ENCODE results near the gene SH3RF2. TPM values are rescaled to one million over a fixed set of nuclear protein-coding genes. Genes with fewer than 3 reads are reported as not detected.
"Not testable (repeated sequence)": the region's sequence is repeated elsewhere in the genome, so short reads cannot be mapped to it uniquely, and the experiment has no call there.

SH3RF2 gene
- total RNA-seq, 1 experiment from 2014 or later, result 11.9 TPM

DNA sequence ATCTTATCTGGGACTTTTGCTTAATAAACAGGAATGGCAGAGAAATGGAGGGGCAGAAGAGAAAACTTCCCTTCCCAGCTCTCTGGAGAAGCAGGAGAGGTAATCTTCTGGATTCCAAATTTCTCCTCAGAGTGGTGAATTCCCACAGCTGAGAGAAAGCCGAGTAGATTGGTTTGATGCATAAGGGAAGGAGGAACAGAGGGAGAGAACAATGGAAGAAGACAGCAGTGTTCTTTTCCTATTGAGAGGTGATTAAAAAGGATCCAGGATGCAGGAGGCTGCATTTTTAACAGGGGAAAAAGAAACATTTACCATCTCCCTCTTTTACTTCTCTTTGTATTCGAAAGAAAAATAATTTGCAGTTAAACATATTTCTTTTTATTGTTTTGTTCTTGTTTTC is 13.1 kb downstream of the SH3RF2 start:
- no peak for DNase-seq (ENCODE audit: low read depth)

GRCh38 chr5:145951071-145951470 is 14.7 kb downstream of the SH3RF2 start:
- no peak for DNase-seq (ENCODE audit: low read depth)

DNA sequence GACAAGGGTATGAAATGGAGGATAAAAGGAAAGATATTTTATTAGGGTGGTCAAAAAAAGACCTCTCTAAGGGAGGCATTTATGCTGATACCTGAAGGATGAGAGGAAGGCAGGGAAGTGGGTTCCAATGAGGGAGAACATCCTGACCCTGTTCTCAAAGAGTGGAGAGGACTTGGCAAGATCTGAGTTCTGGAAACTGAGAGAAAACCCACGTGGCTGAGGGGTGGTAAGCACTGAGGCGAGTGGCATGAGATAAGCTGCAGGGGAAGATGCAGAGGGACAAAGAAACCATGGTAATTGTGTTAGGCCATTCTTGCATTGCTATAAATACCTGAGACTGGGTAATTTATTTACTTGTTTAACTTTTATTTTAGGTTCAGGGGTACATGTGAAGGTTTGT is 16.8 kb downstream of the SH3RF2 start:
- no peak for DNase-seq (ENCODE audit: low read depth)

GRCh38 chr5:145954140-145954539 is 17.8 kb downstream of the SH3RF2 start:
- not testable (repeated sequence) for DNase-seq (ENCODE audit: low read depth)

GRCh38 chr5:145957388-145957787 is 21.0 kb downstream of the SH3RF2 start:
- DNase-seq (ENCODE audit: low read depth), result no peak

DNA sequence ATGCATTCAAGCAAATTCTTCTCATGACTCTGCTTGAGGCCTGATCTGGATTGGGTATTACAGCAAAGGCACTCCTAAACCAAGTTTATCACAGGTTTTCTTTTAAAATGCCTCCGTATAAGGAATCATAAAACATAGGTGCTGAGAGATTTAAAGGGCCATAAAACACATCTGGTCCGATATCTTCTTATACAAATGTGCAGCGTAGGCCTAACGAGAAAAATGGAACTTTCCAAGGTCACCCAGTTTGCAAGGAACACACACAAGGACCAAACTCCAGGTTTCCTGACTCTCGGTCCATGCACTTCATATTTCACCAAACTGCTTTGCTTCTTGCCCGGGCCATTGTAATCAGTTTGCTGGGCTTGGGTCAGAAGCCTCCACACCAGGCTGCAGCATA is 22.1 kb downstream of the SH3RF2 start:
- no peak for DNase-seq (ENCODE audit: low read depth)

- DNase-seq (ENCODE audit: low read depth), result no peak
Observed at GRCh38 chr5:145960166-145960565, 23.8 kb downstream of the SH3RF2 start.

DNA sequence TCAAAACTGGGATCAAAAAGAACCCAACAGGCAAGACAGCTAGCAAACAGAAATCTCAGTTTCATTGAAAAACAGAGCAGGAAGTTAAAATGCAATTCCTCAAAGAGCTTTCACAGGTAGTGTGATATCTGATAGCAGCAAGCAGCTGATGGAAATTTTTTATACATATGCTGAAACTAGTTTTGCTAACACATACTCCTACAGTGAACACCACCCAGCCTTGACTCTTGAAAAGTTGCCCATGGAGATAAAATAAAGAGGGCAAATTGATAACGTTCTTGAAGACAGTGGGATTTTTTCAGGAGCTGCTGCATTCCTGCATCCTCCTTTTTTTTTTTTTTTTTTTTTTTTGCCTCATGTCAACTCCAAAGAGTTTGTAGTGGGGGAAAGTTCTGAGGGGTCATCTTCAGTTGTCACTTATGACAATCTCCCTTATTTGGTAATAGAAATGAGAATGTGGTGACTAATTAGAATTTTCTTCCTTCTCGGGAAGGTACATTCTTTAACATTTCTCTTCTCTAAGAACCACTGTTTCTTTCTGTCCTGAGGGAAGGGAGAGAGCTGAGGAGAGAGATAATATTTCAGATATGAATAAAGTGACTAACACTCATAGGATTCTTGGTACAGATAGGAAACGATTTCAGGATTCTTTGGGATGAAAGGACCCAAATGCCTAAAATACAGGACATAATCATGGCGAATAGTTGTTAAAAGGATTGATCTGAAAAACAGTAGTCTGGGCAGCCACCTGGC is 24.6 kb downstream of the SH3RF2 start:
- DNase-seq (ENCODE audit: low read depth), result peak; percentile 72

DNA sequence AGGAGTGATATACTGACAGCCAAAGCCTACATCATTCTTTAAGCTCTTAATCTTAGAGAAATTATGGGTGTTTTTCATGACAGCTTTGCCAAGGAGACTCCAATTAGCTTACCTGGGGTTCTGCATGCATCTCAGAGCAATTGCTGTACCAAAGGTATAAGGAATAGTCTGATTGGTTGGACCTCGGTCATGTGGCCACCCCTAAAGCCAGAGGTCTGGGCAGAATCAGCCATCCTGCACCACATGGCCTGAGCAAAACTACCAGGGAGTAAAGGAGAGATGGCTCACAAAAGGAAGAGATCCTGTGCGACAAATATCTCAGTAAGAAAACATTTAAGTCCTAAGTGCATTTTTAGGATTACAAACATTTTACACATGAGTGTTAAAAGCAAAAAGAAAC is 25.6 kb downstream of the SH3RF2 start:
- no peak for DNase-seq (ENCODE audit: low read depth)

GRCh38 chr5:145964008-145964407 is 27.6 kb downstream of the SH3RF2 start:
- not testable (repeated sequence) for DNase-seq (ENCODE audit: low read depth)

DNA sequence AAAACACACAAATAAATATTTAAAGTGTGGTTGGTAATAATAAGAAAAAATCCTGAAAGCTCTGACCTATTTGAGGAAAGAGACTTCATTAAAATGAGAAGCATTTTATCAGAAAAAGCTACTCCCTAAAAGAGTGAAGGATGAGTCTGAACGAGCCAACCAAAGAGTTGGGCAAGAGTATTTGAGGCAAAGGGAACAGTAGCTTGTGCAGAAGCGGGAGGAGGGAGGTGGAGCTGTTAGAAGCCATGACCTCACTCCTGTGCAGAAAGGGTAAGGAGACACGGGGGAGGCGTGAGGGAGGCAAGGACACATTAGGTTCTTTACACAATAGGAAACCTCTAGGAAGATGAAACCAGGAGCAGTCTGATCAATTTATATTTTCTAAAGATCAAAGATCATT is 29.4 kb downstream of the SH3RF2 start:
- no peak for DNase-seq (ENCODE audit: low read depth)

DNA sequence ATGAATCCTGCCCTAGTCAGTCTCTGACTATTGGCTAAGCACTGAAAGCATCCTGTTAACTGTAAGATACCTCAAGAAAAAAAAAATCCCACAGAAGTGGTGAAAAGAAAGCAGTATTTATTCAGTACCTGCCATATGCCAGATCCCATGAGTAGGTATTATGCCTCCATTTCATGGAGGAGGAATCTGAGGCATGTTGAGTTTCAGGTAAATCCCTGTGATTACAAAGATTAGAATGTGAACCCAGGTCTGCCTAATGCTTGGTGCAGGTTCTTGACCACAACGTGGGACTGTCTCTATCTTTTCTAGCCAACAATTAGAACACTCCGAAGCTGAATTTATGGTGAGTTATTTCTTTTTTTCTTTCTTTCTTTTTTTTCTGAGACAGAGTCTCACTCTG is 30.9 kb downstream of the SH3RF2 start:
- no peak for DNase-seq (ENCODE audit: low read depth)

- no peak for DNase-seq (ENCODE audit: low read depth)
Observed at GRCh38 chr5:145968970-145969713, 32.8 kb downstream of the SH3RF2 start.

- no peak for DNase-seq (ENCODE audit: low read depth)
Observed at GRCh38 chr5:145969714-145970092, 33.3 kb downstream of the SH3RF2 start.

DNA sequence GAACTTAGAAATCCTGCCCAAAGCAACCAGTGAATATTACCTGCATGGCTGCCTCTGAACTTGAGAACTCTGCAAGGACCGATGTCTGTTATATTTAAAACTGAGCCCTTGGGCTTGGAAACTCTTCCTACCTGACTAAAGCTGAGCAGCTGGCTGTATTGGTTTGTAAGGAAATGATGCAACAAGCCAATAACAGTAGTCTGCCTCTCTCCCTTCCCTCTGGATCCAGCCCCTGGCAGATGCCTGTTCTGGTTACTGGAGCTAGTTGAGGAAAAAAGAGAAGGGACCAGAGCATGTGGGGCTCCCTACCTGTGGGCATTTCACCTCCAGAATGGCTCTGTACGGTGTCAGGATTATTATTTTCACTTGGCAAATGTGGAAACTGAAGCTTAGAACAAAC is 34.7 kb downstream of the SH3RF2 start:
- DNase-seq (ENCODE audit: low read depth), result no peak

DNA sequence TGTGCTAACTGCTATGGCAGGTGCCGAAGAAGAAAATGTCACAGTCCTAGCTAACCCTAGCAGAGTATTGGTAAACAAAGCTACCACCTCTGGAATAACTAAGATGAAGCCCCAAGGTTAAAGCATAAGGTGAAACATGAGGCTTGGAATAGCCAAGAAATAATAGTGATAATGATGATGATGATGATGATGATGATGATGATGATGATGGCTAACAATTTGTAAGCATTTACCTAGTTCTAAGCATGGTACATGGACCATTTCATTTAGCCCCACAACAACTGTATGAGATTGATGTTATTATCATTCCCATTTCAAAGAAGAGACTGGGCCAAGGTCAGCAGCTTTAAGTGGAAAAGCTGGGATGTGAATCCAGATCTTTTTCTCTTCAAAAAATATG is 35.3 kb downstream of the SH3RF2 start:
- no peak for DNase-seq (ENCODE audit: low read depth)

GRCh38 chr5:145975001-145975360 is 38.6 kb downstream of the SH3RF2 start:
- DNase-seq (ENCODE audit: low read depth), result no peak

- DNase-seq (ENCODE audit: low read depth), result peak; percentile 98
Observed at GRCh38 chr5:145975361-145976066, 39.1 kb downstream of the SH3RF2 start.

GRCh38 chr5:145976431-145977155 is 40.2 kb downstream of the SH3RF2 start:
- DNase-seq (ENCODE audit: low read depth), result peak; percentile 84

DNA sequence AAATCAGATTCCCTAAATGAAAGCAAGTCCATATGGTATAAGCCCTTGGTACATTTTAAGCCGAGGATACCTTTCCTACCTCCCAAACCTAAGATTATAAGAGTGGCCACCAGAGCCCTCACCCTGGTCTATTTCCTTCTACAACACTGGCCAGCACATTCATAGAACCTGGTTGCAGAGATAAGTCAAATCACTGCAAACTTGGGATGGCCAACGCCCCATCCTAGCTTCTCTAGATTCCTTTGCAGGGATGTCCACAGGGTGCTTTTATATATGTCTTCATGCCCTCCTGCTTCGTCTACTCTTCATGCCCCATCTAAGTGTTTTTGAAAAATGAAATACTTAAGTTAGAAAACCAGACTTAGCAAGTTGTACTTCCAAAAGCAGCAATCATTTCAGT is 41.8 kb downstream of the SH3RF2 start:
- no peak for DNase-seq (ENCODE audit: low read depth)

DNA sequence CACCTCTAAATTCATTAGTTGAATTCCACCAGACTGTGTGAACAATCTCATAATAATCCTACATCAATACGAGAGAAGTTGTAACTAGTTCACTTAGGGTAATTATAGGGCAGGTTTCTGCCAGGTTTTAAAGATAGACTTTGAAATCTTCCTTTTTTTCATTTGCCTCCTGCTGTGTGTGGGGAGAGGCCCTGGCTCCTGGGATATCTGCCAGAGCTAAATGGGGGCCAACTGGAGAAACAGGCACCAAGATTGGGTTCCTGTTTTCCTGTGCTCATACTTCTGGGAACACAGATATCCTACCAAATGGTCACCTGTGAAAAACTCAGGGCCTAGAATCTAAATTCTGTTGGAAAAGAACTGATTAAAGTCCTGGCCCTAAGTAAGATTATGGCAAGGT is 42.3 kb downstream of the SH3RF2 start:
- peak; percentile 50 for DNase-seq (ENCODE audit: low read depth)
